GM12878 (cell line): ENCODE results near the gene GXYLT1. TPM values are rescaled to one million over a fixed set of nuclear protein-coding genes. Genes with fewer than 3 reads are reported as not detected.

Experiments used
- ATAC-seq: fragments of 200-7000 bp; cut with Tn5 transposase; 3 replicates; pipeline ENCODE4 v1.9.1; 2020; ENCODE audit warnings: mild to moderate bottlenecking, moderate library complexity
- BruUV-seq: library from RNA; stranded (reverse); fragments of 400-500 nt; replicated peaks from 2 replicates; lab custom pipeline; 2021; lab: Mats Ljungman, UMichigan
- CTCF ChIA-PET: fragments of 300-600 bp; sonication (Branson Sonifier 250); formaldehyde crosslinking; extraction: SDS; loops from one replicate; lab custom pipeline; 2021; ENCODE audit warnings: inconsistent platforms; lab: Yijun Ruan, JAX
- POLR2A ChIA-PET: fragments of 350-600 bp; formaldehyde crosslinking; extraction: SDS; loops from one replicate; lab custom pipeline; 2021; ENCODE audit warnings: inconsistent platforms; lab: Charles Lee
- RAD21 ChIA-PET: fragments of 300-600 bp; sonication (Branson Sonifier 250); formaldehyde crosslinking; loops from one replicate; lab custom pipeline; 2023; ENCODE audit warnings: antibody characterized with exemption; ENCODE audit not compliant: unreplicated experiment; lab: Charles Lee
- SMC1A ChIA-PET: fragments of 300-600 bp; sonication (Branson Sonifier 250); formaldehyde crosslinking; loops from one replicate; lab custom pipeline; 2023; ENCODE audit not compliant: unreplicated experiment, uncharacterized antibody; lab: Charles Lee
- DNase-seq: peaks from one replicate; pipeline ENCODE4 v3.0.0-alpha.2; 2011; ENCODE audit warnings: low read depth, low spot score
- FAIRE-seq: peaks from 3 replicates; lab custom pipeline; 2011; peaks lifted over from hg19 to GRCh38; lab: Jason Lieb, UNC
- H2AFZ ChIP-seq: 2 replicates; pipeline ENCODE4 v1.6.0; 2011; ENCODE audit warnings: low read depth, low read length, control low read depth; ENCODE audit not compliant: control insufficient read depth
- H3K27ac ChIP-seq: 2 replicates; pipeline ENCODE4 v1.5.1; 2011; ENCODE audit warnings: control low read depth; ENCODE audit not compliant: control insufficient read depth, insufficient read depth
- H3K27me3 ChIP-seq, 2 experiments: replicated peaks in 1 of 2; 2 replicates each; pipeline versions ENCODE4 v1.6.0 to v1.6.1; 2011; ENCODE audit warnings: low read length in 1 of 2; ENCODE audit not compliant: control insufficient read depth in 2 of 2, insufficient read depth in 2 of 2
- H3K36me3 ChIP-seq, 2 experiments: 2 replicates each; pipeline ENCODE4 v1.5.1; 2011; ENCODE audit warnings: low read length in 1 of 2; ENCODE audit not compliant: control insufficient read depth in 2 of 2, insufficient read depth in 2 of 2
- H3K4me1 ChIP-seq: 2 replicates; pipeline ENCODE4 v1.6.1; 2011; ENCODE audit warnings: mild to moderate bottlenecking, low read length, moderate library complexity, mixed read lengths; ENCODE audit not compliant: control insufficient read depth, insufficient read depth
- H3K4me2 ChIP-seq: 2 replicates; pipeline ENCODE4 v1.6.0; 2011; ENCODE audit warnings: control low read depth; ENCODE audit not compliant: control insufficient read depth, insufficient read depth
- H3K4me3 ChIP-seq: fragments of 200-600 bp; sonication (generic); 2 replicates; pipeline ENCODE4 v1.5.1; 2016
- H3K79me2 ChIP-seq: 2 replicates; pipeline ENCODE4 v1.6.0; 2011; ENCODE audit warnings: low read length; ENCODE audit not compliant: control insufficient read depth, insufficient read depth
- H3K9ac ChIP-seq: 2 replicates; pipeline ENCODE4 v1.8.0; 2011; ENCODE audit warnings: low read length, control low read depth, mixed read lengths; ENCODE audit not compliant: control insufficient read depth, insufficient read depth
- H3K9me3 ChIP-seq: replicated peaks from 3 replicates; pipeline ENCODE4 v1.5.1; 2011; ENCODE audit warnings: mild to moderate bottlenecking, low read length; ENCODE audit not compliant: control insufficient read depth, insufficient read depth
- H4K20me1 ChIP-seq: 2 replicates; pipeline ENCODE4 v1.6.0; 2011; ENCODE audit not compliant: control insufficient read depth, insufficient read depth
- CBX5 ChIP-seq: sonication (generic); IDR thresholded peaks from 2 replicates; pipeline ENCODE4 v1.6.1; 2016; ENCODE audit warnings: low read depth, moderate library complexity, mild to moderate bottlenecking, inconsistent platforms
- NBN ChIP-seq: fragments of 450-650 bp; IDR thresholded peaks from 2 replicates; pipeline ENCODE4 v1.6.1; 2016
- SUZ12 ChIP-seq: fragments of 200-600 bp; sonication (generic); IDR thresholded peaks from one replicate; pipeline ENCODE4 v1.6.1; 2018; ENCODE audit warnings: antibody characterized with exemption, mild to moderate bottlenecking; ENCODE audit not compliant: unreplicated experiment
- TCF12 ChIP-seq: IDR thresholded peaks from 2 replicates; pipeline ENCODE4 v1.6.1; 2011; ENCODE audit warnings: low read depth, mild to moderate bottlenecking, low read length
- TCF3 ChIP-seq: IDR thresholded peaks from 2 replicates; pipeline ENCODE4 v1.6.1; 2012; ENCODE audit warnings: low read depth, mild to moderate bottlenecking, low read length, borderline replicate concordance; ENCODE audit not compliant: insufficient read depth
- WGBS: methylation state at CpG from one replicate; pipeline ENCODE4 v1.1.6; 2016; ENCODE audit warnings: low lambda C conversion rate; ENCODE audit not compliant: insufficient replicate concordance, insufficient coverage; ENCODE audit errors: missing lambda C conversion rate; 5-methylcytosine and 5-hydroxymethylcytosine counted together
- in situ Hi-C: fragments of 300-500 bp; cut with MboI; formaldehyde crosslinking; loops from 9 replicates; pipeline ENCODE4 v1.14.3; 2018; ENCODE audit warnings: mixed read lengths
- intact Hi-C: fragments of 100-400 bp; cut with micrococcal nuclease; formaldehyde crosslinking; loops from one replicate; pipeline ENCODE4 v1.14.2; 2022; ENCODE audit not compliant: unreplicated experiment
- polyA plus RNA-seq, 11 experiments: library from polyadenylated mRNA; depleted of rRNA in 4 of 11; unstranded in 6 of 11; stranded (reverse) in 5 of 11; fragments of >200 nt; fragmentation: Nextera tagmentation in 4 of 11; fragmentation: Illumina TruSeq in 1 of 11; extraction: Ambion mirVana in 4 of 11; extraction: Trizol in 1 of 11; gene quantifications; 1 replicate in 1 of 11; 2 replicates in 10 of 11; pipeline versions ENCODE4 v1.2.1 to v1.2.3, GENCODE V29; 2011 to 2016; ENCODE audit warnings: inconsistent platforms in 2 of 11, missing spikeins in 2 of 11, low read depth in 1 of 11
- total RNA-seq, 4 experiments: library from RNA; depleted of rRNA in 3 of 4; stranded (reverse); fragments of >200 nt in 3 of 4; fragmentation: Illumina TruSeq in 1 of 4; extraction: Trizol in 1 of 4; gene quantifications; 2 replicates each; pipeline versions ENCODE4 v1.2.1 to v1.2.3, GENCODE V29; 2013 to 2021
- TF ChIP-seq, protein P1 (sequence below): fragments of 450-650 bp; IDR thresholded peaks from 2 replicates; pipeline ENCODE4 v1.6.1; 2017; ENCODE audit warnings: mild to moderate bottlenecking, moderate library complexity

The GXYLT1 gene
- total and polyA plus RNA-seq, 10 of the 15 experiments (the other 5 are each of a cell fraction or from before 2014, with no cell fraction given) = 2.3 to 14.9 (median 8.9) TPM

DNA sequence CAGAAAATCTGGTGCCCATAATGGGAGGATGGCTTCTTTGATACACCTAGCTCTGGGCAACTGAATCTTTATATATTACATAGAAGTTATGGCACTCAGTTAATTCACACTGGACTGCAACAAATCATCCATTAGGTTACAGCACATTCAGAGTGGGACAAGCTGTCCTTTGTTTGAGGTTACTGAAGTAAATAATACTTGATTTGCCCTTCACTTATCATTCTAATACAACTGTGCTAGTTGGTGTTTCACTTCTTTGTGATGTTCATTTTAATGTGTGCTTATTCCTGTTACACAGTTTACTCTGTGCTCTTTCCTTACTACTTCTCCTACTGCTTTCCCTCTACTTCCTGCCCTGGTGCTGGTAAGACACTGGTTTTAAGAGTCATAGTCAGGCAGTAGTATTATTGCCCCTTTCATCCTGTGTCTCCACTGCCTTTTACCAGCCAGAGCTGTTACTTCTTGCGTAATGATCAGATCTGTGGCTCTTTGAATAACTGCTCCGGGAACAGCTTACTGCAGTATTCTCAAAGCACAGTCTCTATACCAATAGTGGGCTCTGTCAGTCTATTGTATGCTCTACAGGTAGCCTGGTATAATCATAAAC lies 36.4 kb upstream of the GXYLT1 start (continued):
- TF ChIP-seq TCF3 (no peak), SUZ12 (no peak), NBN (no peak)

DNA sequence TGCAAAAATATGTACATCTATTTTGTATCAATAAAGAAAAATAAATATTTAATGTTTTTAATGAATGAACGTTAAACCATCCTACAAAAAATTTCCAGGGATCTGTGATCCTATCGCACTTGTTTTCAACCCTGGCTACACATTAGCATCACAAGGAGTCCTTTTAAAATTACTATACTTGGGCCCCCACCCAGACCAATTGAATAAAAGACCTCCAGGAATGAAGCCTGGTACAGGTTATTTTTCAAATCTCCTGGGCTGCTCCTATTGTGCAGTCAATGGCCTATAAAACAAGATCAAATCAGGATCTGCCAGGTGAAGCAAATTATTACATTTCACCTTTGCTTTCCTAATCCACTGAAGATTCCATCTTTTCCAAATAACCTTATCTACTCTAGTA lies 33.4 kb upstream of the GXYLT1 start:
- Histone ChIP-seq H4K20me1 (no peaks in the 10 kb centered on the region), H3K9ac (no peak overlapping the region), H3K9me3 (no peaks in the 10 kb centered on the region; the same call in 1 of the 3 replicates), H3K27me3 (no peaks in the 10 kb centered on the region), H3K4me1 (no peaks in the 10 kb centered on the region), H3K36me3 (peaks cover 0 to 19% of the 10 kb centered on the region in 2 experiments; a peak in 3 of 4 replicates), H3K79me2 (no peaks in the 10 kb centered on the region), H2AFZ (no peak overlapping the region), H3K27ac (no peak overlapping the region), H3K4me2 (no peak overlapping the region), H3K4me3 (no peak overlapping the region)
- no peak for ATAC-seq
- ChIA-PET POLR2A (no interaction called here), RAD21 (no interaction called here), SMC1A (no interaction called here), CTCF (no interaction called here)
- WGBS = 98% methylated on average over 2 of the region's 2 CpGs
- BruUV-seq = no TSS peak
- intact Hi-C loops = no loop called here
- no peak for DNase-seq
- FAIRE-seq = no peak
- TF ChIP-seq TCF12 (no peak), CBX5 (no peak)
- TF ChIP-seq, protein P1, sequence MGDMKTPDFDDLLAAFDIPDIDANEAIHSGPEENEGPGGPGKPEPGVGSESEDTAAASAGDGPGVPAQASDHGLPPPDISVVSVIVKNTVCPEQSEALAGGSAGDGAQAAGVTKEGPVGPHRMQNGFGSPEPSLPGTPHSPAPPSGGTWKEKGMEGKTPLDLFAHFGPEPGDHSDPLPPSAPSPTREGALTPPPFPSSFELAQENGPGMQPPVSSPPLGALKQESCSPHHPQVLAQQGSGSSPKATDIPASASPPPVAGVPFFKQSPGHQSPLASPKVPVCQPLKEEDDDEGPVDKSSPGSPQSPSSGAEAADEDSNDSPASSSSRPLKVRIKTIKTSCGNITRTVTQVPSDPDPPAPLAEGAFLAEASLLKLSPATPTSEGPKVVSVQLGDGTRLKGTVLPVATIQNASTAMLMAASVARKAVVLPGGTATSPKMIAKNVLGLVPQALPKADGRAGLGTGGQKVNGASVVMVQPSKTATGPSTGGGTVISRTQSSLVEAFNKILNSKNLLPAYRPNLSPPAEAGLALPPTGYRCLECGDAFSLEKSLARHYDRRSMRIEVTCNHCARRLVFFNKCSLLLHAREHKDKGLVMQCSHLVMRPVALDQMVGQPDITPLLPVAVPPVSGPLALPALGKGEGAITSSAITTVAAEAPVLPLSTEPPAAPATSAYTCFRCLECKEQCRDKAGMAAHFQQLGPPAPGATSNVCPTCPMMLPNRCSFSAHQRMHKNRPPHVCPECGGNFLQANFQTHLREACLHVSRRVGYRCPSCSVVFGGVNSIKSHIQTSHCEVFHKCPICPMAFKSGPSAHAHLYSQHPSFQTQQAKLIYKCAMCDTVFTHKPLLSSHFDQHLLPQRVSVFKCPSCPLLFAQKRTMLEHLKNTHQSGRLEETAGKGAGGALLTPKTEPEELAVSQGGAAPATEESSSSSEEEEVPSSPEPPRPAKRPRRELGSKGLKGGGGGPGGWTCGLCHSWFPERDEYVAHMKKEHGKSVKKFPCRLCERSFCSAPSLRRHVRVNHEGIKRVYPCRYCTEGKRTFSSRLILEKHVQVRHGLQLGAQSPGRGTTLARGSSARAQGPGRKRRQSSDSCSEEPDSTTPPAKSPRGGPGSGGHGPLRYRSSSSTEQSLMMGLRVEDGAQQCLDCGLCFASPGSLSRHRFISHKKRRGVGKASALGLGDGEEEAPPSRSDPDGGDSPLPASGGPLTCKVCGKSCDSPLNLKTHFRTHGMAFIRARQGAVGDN = no peak
- in situ Hi-C loops = no loop called here
